Choroid plexus epithelial cell (primary cell): ENCODE measurements around the gene KIF2C.

Experiments used
- DNase-seq: peaks from one replicate; pipeline ENCODE4 v3.0.0-alpha.2; 2010; ENCODE audit warnings: low read depth
- H3K4me3 ChIP-seq: 2 replicates; pipeline ENCODE4 v1.5.1; 2011; ENCODE audit warnings: low read depth, mild to moderate bottlenecking, control low read depth, low read length, moderate library complexity
- CTCF ChIP-seq: conservative IDR thresholded peaks from 2 replicates; pipeline ENCODE4 v1.5.1; 2011; ENCODE audit warnings: low read depth, mild to moderate bottlenecking, control low read depth, inconsistent platforms, low read length, moderate library complexity

KIF2C gene

DNA sequence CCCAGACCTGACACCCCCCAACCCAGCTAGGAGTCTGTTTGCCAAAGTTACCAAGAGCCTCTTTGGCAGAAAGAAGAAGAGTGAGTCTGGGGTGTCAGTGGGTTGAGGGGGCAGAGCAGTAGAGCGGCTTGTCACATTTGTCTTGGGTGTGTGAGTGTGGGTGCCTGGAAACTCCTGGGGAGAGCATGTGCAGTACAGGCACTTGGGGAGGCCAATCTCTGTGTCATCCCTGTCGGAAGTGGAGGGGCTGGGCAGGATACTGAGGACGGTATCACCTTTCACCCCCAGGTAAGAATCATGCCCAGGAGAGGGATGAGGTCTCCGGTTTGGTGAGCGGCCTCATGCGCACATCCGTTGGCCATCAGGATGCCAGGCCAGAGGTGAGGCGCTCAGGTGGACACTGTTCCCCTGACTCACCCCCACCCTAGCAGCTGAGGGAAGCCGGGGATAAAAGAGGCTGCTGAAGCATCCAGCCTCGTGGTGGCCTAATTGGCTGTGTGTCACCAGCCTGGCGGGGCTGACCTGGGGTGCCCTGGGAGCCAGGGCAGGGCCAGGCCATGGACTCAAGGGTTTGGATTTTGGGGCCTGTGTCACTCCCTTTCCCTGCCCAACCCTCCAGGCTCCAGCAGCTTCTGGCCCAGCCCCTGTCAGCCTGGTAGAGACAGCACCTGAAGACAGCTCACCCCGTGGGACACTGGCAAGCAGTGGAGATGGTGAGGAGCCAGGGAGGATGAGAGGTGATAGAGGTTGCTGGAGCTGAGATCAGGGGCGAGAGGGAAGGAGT, 63.9 kb downstream of the KIF2C start:
- H3K4me3 ChIP-seq: peak overlapping the region; percentile 90
- TF ChIP-seq CTCF: no peak
- no peak for DNase-seq

- H3K4me3 ChIP-seq: no peak overlapping the region
- peak; percentile 35 for TF ChIP-seq CTCF
- DNase-seq: no peak
Measured at GRCh38 chr1:44805311-44806024, 65.8 kb downstream of the KIF2C start.

DNA sequence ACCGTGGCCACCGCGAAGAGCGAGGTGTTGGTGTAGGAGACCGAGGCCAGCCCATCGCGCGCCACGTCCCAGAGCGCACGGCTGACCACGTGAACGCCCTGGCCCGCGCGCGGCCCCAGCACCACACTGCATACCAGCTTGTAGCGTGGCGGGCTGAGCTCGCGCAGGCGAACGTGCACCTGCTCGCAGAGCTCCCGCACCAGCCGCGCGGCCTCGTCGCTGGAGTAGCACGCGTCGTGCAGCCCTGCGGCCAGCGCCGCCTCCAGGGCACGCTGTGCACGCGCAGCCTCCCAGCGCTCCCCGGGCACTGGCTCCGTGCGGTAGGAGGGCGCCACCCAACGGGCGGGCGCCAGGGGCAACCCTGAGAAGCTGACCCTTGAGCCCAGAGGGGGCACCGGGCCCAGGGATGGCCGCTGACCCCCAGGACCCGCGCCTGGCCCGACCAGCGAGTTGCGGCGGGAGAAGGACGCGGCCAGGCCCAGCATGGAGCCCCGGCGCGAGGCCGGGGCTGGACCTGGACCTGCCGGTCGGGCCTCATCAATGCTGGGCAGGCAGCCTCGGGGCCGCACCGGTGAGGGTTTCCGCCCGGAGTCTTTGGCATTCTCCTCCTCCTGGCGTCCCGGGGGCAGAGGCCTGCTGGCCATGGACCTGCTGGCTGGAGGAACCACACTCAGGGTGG, 66.5 kb downstream of the KIF2C start:
- TF ChIP-seq CTCF: no peak
- no peak overlapping the region for H3K4me3 ChIP-seq
- DNase-seq: no peak

- DNase-seq: no peak
- TF ChIP-seq CTCF: no peak
- peak within 1 kb of the TSS; percentile 20 for H3K4me3 ChIP-seq
Measured at GRCh38 chr1:44806704-44807363, 67.2 kb downstream of the KIF2C start, which contains the start of gene DYNLT4. DYNLT4 (minus strand) TSS chr1:44807351; CDS start chr1:44806668, 683 bp downstream.

DNA sequence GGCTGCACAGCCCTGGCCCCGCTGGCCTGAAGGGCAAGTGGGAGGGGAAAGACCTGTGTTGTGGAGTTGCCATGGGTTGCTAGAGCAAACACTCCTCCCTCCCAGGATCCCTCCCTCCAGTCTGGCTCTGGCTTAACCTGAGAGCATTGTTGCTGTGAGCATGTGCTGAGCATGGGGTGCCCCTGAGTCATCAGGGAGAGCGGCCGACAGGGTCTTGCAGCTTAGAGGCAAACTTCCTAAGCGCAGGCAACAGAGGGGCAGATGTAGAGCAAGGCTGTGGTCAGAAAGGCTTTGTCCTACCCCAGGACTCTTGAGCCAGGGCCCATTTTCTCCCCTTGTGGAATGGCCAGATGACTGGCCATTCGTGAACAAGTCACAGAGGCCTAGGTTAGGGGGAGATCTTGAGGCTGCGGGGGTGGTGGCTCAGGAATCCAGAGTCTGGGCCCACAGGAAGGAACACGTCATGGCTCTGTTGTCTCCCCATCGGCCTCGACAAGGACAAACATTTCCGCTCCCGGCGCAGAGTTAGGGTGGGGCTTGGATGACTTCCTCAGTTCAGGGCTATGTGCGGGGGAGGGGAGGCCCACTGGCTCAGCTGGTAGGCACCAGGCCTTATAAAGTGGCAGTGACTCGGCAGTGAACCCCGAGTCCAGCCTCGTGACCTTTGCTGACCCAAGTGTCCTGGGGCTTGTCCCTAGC, 67.9 kb downstream of the KIF2C start:
- H3K4me3 ChIP-seq: peak overlapping the region; percentile 1
- peak; percentile 100 for DNase-seq
- TF ChIP-seq CTCF: no peak
